ENCODE data around the gene SSX2IP.

Gene SSX2IP

GRCh38 chr1:84709131-84709530, 18.9 kb upstream of the SSX2IP start:
- DNase-seq (ENCODE audit: low read depth): no peak

GRCh38 chr1:84708031-84708430, 17.8 kb upstream of the SSX2IP start:
- no peak for DNase-seq (ENCODE audit: low read depth)

GRCh38 chr1:84705513-84705912, 15.3 kb upstream of the SSX2IP start:
- no peak for DNase-seq (ENCODE audit: low read depth)

GRCh38 chr1:84704872-84705417, 14.7 kb upstream of the SSX2IP start:
- DNase-seq (ENCODE audit: low read depth): no peak

- DNase-seq (ENCODE audit: low read depth): no peak
Measured at GRCh38 chr1:84703431-84703830, 13.2 kb upstream of the SSX2IP start.

- no peak for DNase-seq (ENCODE audit: low read depth)
Measured at GRCh38 chr1:84702143-84702542, 11.9 kb upstream of the SSX2IP start.

- DNase-seq (ENCODE audit: low read depth): no peak
Measured at GRCh38 chr1:84701376-84701775, 11.1 kb upstream of the SSX2IP start.

GRCh38 chr1:84700070-84700469, 9.8 kb upstream of the SSX2IP start:
- no peak for DNase-seq (ENCODE audit: low read depth)

- DNase-seq (ENCODE audit: low read depth): no peak
Measured at GRCh38 chr1:84698151-84699110, 8.2 kb upstream of the SSX2IP start.

GRCh38 chr1:84693785-84694184, 3.5 kb upstream of the SSX2IP start:
- DNase-seq (ENCODE audit: low read depth): no peak

- no peak for DNase-seq (ENCODE audit: low read depth)
Measured at GRCh38 chr1:84693005-84693404, 2.7 kb upstream of the SSX2IP start.

- DNase-seq (ENCODE audit: low read depth): no peak
Measured at GRCh38 chr1:84692391-84692790, 2.1 kb upstream of the SSX2IP start.

- no peak for DNase-seq (ENCODE audit: low read depth)
Measured at GRCh38 chr1:84691122-84691783, 992 bp upstream of the SSX2IP start.

GRCh38 chr1:84689514-84690396, 506 bp downstream of the SSX2IP start:
- no peak for DNase-seq (ENCODE audit: low read depth)

- DNase-seq (ENCODE audit: low read depth): no peak
Measured at GRCh38 chr1:84688463-84689061, 1.7 kb downstream of the SSX2IP start.

- no peak for DNase-seq (ENCODE audit: low read depth)
Measured at GRCh38 chr1:84687714-84688462, 2.4 kb downstream of the SSX2IP start.

GRCh38 chr1:84686223-84686622, 4.0 kb downstream of the SSX2IP start:
- DNase-seq (ENCODE audit: low read depth): no peak

GRCh38 chr1:84683508-84683907, 6.8 kb downstream of the SSX2IP start:
- DNase-seq (ENCODE audit: low read depth): no peak

GRCh38 chr1:84682047-84682446, 8.2 kb downstream of the SSX2IP start:
- no peak for DNase-seq (ENCODE audit: low read depth)

- no peak for DNase-seq (ENCODE audit: low read depth)
Measured at GRCh38 chr1:84677415-84678099, 12.7 kb downstream of the SSX2IP start.

Measured in T follicular helper cell (primary cell).